IPS-18a (cell line): Measurements from ENCODE around the gene UBP1.
"Not testable (repeated sequence)": the region's sequence is repeated elsewhere in the genome, so short reads cannot be mapped to it uniquely, and the experiment has no call there.

ENCODE experiments used
- H3K27ac ChIP-seq: one replicate; pipeline ENCODE4 v1.5.1; 2013; ENCODE audit warnings: low read length
- H3K27me3 ChIP-seq: one replicate; pipeline ENCODE4 v1.6.1; 2013; ENCODE audit warnings: mild to moderate bottlenecking, low read length; ENCODE audit not compliant: control insufficient read depth, insufficient read depth
- H3K36me3 ChIP-seq: one replicate; pipeline ENCODE4 v1.6.1; 2013; ENCODE audit warnings: low read depth, low read length; ENCODE audit not compliant: control insufficient read depth
- H3K4me1 ChIP-seq: one replicate; pipeline ENCODE4 v1.6.1; 2013; ENCODE audit warnings: low read depth, low read length; ENCODE audit not compliant: control insufficient read depth
- H3K4me3 ChIP-seq: one replicate; pipeline ENCODE4 v1.5.1; 2013; ENCODE audit warnings: low read length
- H3K9ac ChIP-seq: one replicate; pipeline ENCODE4 v1.6.1; 2013; ENCODE audit warnings: mild to moderate bottlenecking, low read length, moderate library complexity
- H3K9me3 ChIP-seq: one replicate; pipeline ENCODE4 v1.6.1; 2013; ENCODE audit warnings: low read depth, low read length; ENCODE audit not compliant: control insufficient read depth

UBP1 gene

GRCh38 chr3:33451994-33452393 is 11.8 kb upstream of the UBP1 start:
- H3K4me1 ChIP-seq, H3K27ac ChIP-seq, H3K9me3 ChIP-seq, H3K27me3 ChIP-seq, H3K36me3 ChIP-seq, H3K4me3 ChIP-seq, H3K9ac ChIP-seq: not testable (repeated sequence)

- Histone ChIP-seq H3K36me3 (peaks cover under 1% of the 10 kb centered on the region), H3K9me3 (no peaks in the 10 kb centered on the region), H3K4me3 (peak overlapping the region; percentile 82), H3K27me3 (no peaks in the 10 kb centered on the region), H3K27ac (no peak overlapping the region), H3K9ac (no peak overlapping the region), H3K4me1 (no peaks in the 10 kb centered on the region)
Observed at GRCh38 chr3:33447958-33448357, 7.8 kb upstream of the UBP1 start.

GRCh38 chr3:33447256-33447625 is 7.0 kb upstream of the UBP1 start:
- H3K27ac ChIP-seq, H3K9me3 ChIP-seq, H3K4me1 ChIP-seq, H3K36me3 ChIP-seq, H3K27me3 ChIP-seq, H3K9ac ChIP-seq: not testable (repeated sequence)
- peak overlapping the region; percentile 82 for H3K4me3 ChIP-seq

GRCh38 chr3:33442190-33442589 is 2.0 kb upstream of the UBP1 start:
- Histone ChIP-seq H3K36me3 (no peaks in the 10 kb centered on the region), H3K4me3 (peak overlapping the region; percentile 86), H3K27ac (no peak overlapping the region), H3K9me3 (no peaks in the 10 kb centered on the region), H3K27me3 (no peaks in the 10 kb centered on the region), H3K9ac (no peak overlapping the region), H3K4me1 (peaks cover 15% of the 10 kb centered on the region)

- peak overlapping the region; percentile 76 for H3K9ac ChIP-seq
- H3K27me3 ChIP-seq: no peaks in the 10 kb centered on the region
- no peaks in the 10 kb centered on the region for H3K36me3 ChIP-seq
- no peaks in the 10 kb centered on the region for H3K9me3 ChIP-seq
- peaks cover 22% of the 10 kb centered on the region for H3K4me1 ChIP-seq
- H3K27ac ChIP-seq: peak overlapping the region; percentile 86
- peak overlapping the region; percentile 86 for H3K4me3 ChIP-seq
Observed at GRCh38 chr3:33441225-33441976, 1.2 kb upstream of the UBP1 start.

GRCh38 chr3:33439546-33440327 is 468 bp downstream of the UBP1 start:
- Histone ChIP-seq H3K9ac (peak overlapping the region; percentile 81), H3K27me3 (no peaks in the 10 kb centered on the region), H3K4me1 (peaks cover 22% of the 10 kb centered on the region), H3K36me3 (no peaks in the 10 kb centered on the region), H3K4me3 (peak overlapping the region; percentile 75), H3K27ac (peak overlapping the region; percentile 51), H3K9me3 (no peaks in the 10 kb centered on the region)

GRCh38 chr3:33438881-33439545 is 1.2 kb downstream of the UBP1 start:
- peaks cover 22% of the 10 kb centered on the region for H3K4me1 ChIP-seq
- no peaks in the 10 kb centered on the region for H3K27me3 ChIP-seq
- no peaks in the 10 kb centered on the region for H3K9me3 ChIP-seq
- no peaks in the 10 kb centered on the region for H3K36me3 ChIP-seq
- peak overlapping the region; percentile 75 for H3K4me3 ChIP-seq
- peak overlapping the region; percentile 51 for H3K27ac ChIP-seq
- H3K9ac ChIP-seq: peak overlapping the region; percentile 81

GRCh38 chr3:33438284-33438668 is 1.9 kb downstream of the UBP1 start:
- no peaks in the 10 kb centered on the region for H3K27me3 ChIP-seq

GRCh38 chr3:33437556-33438283 is 2.5 kb downstream of the UBP1 start:
- no peak overlapping the region for H3K27ac ChIP-seq
- no peaks in the 10 kb centered on the region for H3K36me3 ChIP-seq
- H3K27me3 ChIP-seq: no peaks in the 10 kb centered on the region
- peaks cover 22% of the 10 kb centered on the region for H3K4me1 ChIP-seq
- no peaks in the 10 kb centered on the region for H3K9me3 ChIP-seq
- H3K4me3 ChIP-seq: peak overlapping the region; percentile 75
- peak overlapping the region; percentile 81 for H3K9ac ChIP-seq

More at GRCh38 chr3:33438284-33438668, 1.9 kb downstream of the UBP1 start:
- Histone ChIP-seq H3K4me1 (peaks cover 22% of the 10 kb centered on the region), H3K9ac (peak overlapping the region; percentile 81), H3K9me3 (no peaks in the 10 kb centered on the region), H3K27ac (no peak overlapping the region), H3K4me3 (peak overlapping the region; percentile 75), H3K36me3 (no peaks in the 10 kb centered on the region)

- no peak overlapping the region for H3K4me3 ChIP-seq
- peaks cover 39% of the 10 kb centered on the region for H3K4me1 ChIP-seq
- no peak overlapping the region for H3K27ac ChIP-seq
- H3K9ac ChIP-seq: no peak overlapping the region
- no peaks in the 10 kb centered on the region for H3K9me3 ChIP-seq
- no peaks in the 10 kb centered on the region for H3K27me3 ChIP-seq
- no peaks in the 10 kb centered on the region for H3K36me3 ChIP-seq
Observed at GRCh38 chr3:33433843-33434242, 6.4 kb downstream of the UBP1 start.

- Histone ChIP-seq H3K27me3 (no peaks in the 10 kb centered on the region), H3K27ac (no peak overlapping the region), H3K9ac (no peak overlapping the region), H3K9me3 (no peaks in the 10 kb centered on the region), H3K36me3 (no peaks in the 10 kb centered on the region), H3K4me1 (peaks cover 46% of the 10 kb centered on the region), H3K4me3 (no peak overlapping the region)
Observed at GRCh38 chr3:33430571-33430970, 9.6 kb downstream of the UBP1 start.
